Measurements from ENCODE around the gene MAML3.

Gene MAML3

DNA sequence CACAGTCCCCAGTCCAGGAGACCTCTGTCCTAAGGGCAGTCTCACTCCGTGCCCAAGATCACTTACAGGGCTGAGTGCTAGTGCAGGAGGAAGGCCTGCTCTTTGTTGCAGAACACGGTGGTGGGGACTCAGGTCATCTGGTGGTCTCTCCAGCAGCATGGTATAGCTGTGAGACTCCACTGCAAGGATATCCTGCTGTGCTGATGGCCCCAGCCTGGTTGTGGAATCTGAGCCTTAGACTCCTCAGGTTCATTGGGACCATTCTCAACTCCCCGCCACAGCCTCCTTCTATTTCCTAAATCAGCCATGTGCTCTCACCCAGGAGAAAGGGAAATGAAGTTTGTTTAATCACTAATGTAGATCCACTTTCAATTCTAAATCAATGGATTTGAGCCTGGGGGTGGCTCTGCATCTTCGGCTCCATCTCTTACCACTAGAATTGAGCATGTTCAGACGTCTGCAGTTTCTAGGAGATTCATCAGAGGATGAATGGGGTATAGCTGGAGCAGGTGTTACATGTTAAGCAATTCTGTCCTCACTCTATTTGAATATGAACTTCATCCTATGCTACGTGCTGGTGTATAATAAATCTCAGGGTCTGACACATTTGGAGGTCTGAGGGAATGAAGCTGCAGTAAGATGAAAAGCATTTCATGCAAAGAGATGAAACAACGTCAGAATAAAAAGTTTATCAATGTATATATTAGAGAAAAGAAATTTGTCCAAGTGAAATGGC lies 299.1 kb downstream of the MAML3 start:
- no peak for DNase-seq

DNA sequence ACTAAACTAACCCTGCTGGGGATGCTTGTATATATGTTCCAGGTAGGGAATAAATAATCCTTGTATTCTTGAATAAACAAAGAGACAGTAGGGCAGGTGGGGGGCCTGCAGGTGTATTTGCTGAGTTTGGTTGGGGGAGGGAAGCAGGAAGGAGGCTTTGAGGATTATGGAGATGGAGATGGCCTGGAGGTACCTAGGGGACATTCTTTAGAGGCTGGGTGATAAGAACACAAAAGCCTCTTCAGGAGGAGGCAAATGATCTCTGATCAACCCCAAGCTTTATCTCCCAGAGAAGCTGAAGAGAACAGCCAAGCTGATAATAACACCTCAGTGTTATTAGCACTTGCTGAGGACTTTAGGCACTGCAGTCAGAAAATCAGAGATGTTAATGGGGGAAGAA lies 300.7 kb downstream of the MAML3 start:
- no peak for DNase-seq

DNA sequence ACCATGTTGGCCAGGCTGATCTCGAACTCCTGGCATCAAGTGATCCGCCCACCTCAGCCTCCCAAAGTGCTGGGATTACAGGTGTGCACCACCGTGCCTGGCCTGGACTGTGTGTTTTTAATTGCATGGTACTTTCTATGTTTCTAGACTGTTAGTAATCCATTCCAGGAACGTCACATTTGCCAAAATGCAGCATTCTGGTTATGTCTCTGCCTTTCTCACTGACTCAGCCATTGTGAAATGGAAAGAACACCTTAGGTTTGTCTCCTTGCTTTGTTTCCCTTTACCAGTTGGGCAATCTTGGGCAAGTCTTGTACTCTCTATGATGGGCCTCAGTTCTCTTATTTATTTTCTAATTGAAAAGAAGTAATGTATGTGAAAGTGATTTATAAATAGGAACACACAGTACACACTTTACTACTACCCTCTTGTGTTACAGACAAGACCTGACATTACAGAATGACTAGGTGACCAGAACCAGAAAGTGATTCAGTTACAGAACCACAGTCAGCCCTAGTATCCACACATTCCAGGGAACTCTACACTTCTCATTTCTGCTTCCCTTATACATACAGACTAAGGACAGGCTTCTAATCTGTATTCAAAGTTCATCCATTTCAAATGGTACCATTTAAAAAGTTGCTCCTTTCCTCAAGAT lies 301.2 kb downstream of the MAML3 start:
- no peak for DNase-seq

DNA sequence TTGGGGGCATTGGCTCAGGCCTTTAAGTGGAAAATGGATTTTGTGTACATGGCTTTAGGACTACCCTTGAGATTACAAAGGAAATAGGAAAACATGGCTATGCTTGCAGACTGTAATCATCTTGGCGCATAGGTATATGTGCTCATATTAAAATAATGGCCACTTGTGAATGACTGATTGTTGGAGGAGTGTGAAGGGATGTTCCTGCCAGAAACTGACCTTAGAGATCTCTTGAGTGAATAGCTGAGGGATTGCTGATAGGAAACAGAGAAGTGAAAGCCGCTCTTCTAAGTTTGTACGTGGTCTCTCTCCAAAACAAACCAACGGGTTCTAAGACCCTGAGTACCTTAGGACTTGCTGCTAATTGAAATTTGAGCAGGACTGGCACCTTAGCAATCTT lies 302.3 kb downstream of the MAML3 start:
- DNase-seq = no peak

GRCh38 chr4:139851133-139851532 lies 302.9 kb downstream of the MAML3 start:
- no peak for DNase-seq

DNA sequence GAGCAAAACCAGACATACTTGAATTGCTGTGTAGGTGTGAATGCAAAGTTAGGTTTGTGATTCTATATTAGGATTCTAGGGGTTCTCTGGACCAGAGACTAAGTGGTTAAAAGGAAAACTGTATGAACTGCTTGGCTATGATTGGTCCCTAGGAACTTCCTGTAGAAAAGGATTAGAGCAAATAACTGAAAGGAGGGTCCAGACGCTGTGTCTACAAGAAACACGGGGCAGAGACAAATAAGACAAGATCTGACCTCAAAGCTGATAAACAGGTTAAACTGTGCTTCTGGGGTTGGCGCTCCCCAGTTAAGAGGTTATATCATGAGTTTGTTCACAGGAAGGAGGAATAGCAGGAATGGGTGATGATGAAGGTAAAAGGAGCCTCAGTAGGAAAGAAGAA lies 304.8 kb downstream of the MAML3 start:
- no peak for DNase-seq

- no peak for DNase-seq
Measured at GRCh38 chr4:139848028-139848427, 306.0 kb downstream of the MAML3 start.

DNA sequence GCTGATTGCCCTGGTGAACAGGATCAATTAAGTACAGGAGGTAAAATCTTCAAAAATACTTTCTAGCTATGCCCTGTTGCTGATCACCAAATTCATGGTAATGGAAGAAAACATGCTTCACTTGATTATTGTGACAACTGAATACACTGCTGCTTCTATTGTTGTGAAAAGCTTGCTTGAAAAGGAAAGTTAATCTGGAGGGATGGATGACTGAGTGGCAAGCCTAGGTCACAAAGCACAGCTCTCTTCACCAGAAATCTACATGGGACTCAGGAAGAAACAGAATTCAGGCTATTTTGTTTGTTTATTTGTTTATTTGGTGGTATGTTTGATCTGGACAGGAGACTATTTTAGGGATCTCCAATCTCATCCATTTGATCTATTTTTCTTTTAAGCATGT lies 306.4 kb downstream of the MAML3 start:
- no peak for DNase-seq

GRCh38 chr4:139846766-139847165 lies 307.2 kb downstream of the MAML3 start:
- DNase-seq = no peak

DNA sequence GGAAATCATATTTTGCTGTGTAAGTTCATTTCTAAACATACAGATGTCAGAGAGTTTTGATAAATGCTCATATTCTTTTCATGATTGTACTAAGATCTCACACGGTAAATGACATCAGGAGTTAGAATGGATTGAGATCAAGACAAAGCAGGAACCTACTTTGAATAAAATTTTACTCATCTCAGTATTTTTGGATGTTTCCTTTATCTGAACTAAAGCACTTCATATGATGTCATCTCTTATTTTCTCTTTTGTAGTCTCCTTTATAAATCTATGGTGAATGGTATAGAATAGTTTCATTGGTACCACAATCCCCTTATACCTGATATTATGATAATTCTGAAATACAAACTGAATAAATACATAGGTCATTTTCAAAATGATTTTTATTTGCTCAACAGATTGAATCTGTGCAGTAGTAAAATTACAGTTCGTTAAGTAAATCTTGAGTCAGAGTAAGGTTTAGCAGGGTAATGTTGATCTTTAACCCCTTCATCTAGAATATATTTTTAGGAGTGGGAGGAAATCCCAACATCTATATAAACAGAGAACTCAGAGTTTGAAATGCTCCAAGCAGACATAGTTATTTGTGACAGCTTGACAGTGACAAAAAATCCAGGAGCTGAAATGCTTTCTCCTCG lies 308.4 kb downstream of the MAML3 start:
- DNase-seq = no peak

DNA sequence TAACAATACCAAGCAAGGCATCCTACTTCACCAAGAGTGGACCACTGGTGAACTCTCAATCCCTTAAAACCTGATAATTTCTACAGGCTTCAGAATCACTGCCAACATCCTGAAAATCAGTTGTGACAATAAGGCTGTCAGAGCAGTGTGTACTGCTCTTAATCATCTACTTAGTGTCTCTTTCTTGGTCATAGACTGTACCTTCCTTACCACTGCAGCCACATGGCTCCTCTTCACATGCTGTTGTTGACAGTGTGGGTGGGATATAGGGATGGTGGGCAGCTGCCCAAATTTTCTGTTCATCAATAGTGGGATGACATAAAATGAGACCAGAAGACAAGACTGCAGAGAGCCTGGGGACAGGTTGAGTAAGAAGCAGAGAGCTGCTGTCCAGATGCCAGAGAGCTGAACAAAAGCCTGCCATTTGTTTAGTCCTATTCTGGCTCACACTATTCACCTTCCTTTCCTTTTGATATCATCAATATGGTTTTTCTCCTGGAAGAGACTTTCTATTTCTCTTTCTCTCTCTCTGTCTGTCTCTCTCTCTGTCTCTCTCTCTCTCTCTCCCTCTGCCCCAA lies 309.4 kb downstream of the MAML3 start:
- DNase-seq = no peak

- no peak for DNase-seq
Measured at GRCh38 chr4:139844057-139844456, 309.9 kb downstream of the MAML3 start.

DNA sequence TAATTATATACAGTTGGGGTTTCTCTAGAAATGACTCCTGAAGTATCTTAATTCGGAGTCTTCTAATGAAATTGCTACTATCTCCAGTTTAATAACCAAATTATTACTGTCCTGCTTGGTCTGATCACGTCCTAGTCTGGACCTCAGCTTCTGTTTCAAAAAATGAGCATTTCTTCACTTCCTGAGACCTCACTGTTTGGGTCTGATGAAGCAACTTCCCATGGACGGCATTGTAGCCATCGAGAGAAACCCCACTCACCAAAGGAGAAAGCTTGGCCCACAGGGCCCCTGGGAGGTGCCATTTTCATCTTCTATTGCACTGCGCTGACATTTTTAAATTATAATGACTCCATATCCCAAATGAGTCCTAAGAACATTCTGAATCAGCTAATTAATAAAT lies 310.3 kb downstream of the MAML3 start:
- DNase-seq = no peak

- DNase-seq = no peak
Measured at GRCh38 chr4:139841464-139842195, 312.4 kb downstream of the MAML3 start.

GRCh38 chr4:139840773-139841172 lies 313.2 kb downstream of the MAML3 start:
- DNase-seq = no peak

- no peak for DNase-seq
Measured at GRCh38 chr4:139839403-139840031, 314.5 kb downstream of the MAML3 start.

GRCh38 chr4:139838811-139839210 lies 315.2 kb downstream of the MAML3 start:
- DNase-seq = no peak

GRCh38 chr4:139834981-139835391 lies 319.0 kb downstream of the MAML3 start:
- DNase-seq = no peak

DNA sequence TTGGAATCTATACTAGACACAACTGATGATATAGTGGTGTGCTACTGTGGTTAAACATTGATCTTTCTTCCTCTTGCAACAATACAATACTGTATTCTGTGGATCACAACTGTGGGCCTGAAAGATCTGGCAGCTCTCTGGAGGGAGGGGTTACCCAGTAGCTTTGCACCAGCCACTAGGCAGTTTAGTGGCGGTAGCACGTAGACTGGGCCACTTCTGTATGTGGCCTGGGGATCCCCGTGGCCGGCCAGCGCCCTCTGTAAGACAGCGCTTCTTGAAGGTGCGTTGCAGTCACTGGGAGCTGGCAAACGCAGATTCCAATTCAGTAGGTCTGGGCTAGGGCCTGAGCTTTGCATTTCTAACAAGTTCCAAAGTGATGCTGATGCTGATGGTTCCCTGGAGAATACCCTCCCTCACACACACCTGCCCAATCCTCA lies 319.7 kb downstream of the MAML3 start:
- DNase-seq = no peak

DNA sequence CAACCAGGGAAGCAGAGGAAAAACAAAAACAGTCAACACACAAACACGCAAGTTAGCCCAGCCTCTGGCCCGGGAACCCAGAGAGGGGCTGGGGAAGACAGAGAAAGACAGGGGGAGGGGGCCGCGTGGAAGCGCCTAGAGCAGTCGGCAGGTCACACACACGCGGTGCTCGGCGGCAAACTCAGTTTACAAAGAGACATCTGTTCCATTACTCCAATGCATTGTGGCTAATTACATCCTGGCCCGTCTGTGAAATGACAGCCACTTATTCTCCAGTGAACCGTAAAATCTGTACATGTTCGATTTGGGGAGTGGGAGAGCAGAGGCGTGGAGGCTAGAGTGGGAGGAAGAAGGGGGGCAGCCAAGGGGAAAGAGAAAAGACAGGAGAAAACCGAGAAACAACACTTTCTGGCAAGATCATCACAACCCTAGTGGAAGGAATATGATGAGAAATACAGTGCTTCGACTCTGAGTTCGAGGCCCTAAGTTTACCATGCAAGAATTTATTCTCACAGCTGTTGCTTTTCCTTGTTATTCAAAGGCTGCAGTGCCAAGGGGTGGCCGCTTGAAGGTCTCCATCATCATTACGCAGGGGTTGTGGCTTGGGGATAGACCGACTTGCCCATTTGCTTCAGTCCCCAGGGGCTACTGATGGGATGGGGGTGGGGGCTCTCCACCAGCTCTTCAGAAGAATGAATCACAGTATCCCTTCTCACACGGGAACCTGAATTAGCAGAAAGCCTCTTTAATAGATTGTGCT lies 320.7 kb downstream of the MAML3 start:
- DNase-seq = no peak

DNA sequence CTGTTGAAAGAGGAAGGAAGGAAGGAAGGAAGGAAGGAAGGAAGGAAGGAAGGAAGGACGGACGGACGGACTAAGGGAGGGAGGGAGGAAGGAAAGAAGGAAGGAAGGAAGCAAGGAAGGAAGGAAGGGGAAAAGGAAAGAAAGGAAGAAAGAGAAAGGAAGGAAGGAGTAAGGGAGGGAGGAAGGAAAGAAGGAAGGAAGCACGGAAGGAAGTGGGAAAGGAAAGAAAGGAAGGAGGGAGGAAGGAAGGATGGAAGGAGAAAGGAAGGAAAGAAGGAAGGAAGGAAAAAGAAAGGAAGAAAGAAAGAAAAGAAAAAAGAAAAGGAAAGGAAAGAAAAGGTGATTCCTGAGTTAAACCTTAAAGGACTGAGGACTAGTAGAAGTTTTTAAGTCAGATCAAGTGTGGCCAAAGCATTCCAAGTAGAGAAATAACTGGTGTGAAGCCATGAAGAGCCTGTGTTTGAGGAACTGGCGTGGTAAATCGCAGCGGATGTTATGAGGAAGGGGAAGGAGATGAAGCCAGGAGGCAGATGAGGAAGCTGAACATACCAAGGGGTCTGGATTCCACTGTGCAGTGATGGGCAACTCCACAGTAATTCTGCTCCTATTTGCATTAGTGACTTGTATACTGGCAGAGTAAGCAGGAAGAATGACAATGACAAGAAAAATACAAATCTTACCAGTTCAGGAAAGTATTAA lies 324.9 kb downstream of the MAML3 start:
- DNase-seq = no peak

Data from NCI-H1048 (cell line).